K562 (cell line): Measurements from ENCODE around the gene OST4. TPM values are rescaled to one million over a fixed set of nuclear protein-coding genes. Genes with fewer than 3 reads are reported as not detected.
A peak's percentile ranks its signal among the peaks of the same experiment; 100 is the strongest.

Source experiments
- ATF1 ChIP-seq, 2 experiments: fragments of 450-650 bp in 1 of 2; IDR thresholded peaks; 2 replicates each; pipeline ENCODE4 v1.6.1; 2016; ENCODE audit warnings: missing compliant biosample characterization in 1 of 2, missing genetic modification characterization in 1 of 2
- BDP1 ChIP-seq: IDR thresholded peaks from 3 replicates; pipeline ENCODE4 v1.6.1; 2011; ENCODE audit not compliant: insufficient read length, insufficient read depth
- CHD1 ChIP-seq: fragments of 200-600 bp; sonication (generic); IDR thresholded peaks from one replicate; pipeline ENCODE4 v1.6.1; 2012; ENCODE audit warnings: mild to moderate bottlenecking, moderate library complexity, low read length, inconsistent platforms
- EP400 ChIP-seq: fragments of 450-650 bp; IDR thresholded peaks from 2 replicates; pipeline ENCODE4 v1.6.1; 2017; ENCODE audit warnings: antibody characterized with exemption, mild to moderate bottlenecking, moderate library complexity
- FOSL1 ChIP-seq: fragments of 200-800 bp; sonication (Bioruptor generic); conservative IDR thresholded peaks from 2 replicates; pipeline ENCODE4 v1.6.1; 2016; ENCODE audit warnings: missing genetic modification characterization, missing compliant biosample characterization
- GATAD2B ChIP-seq: fragments of 450-650 bp; IDR thresholded peaks from 2 replicates; pipeline ENCODE4 v1.6.1; 2017; ENCODE audit warnings: mild to moderate bottlenecking, borderline replicate concordance
- IRF2 ChIP-seq: sonication (generic); formaldehyde crosslinking; IDR thresholded peaks from 2 replicates; pipeline ENCODE4 v1.8.1; 2022; ENCODE audit warnings: mild to moderate bottlenecking, missing genetic modification reagents
- KLF13 ChIP-seq: fragments of 450-650 bp; IDR thresholded peaks from 2 replicates; pipeline ENCODE4 v1.6.1; 2016; ENCODE audit warnings: missing genetic modification characterization, low read depth, mild to moderate bottlenecking, missing compliant biosample characterization, moderate library complexity, borderline replicate concordance
- MYBL2 ChIP-seq, 2 experiments: fragments of 450-650 bp in 1 of 2; sonication (generic) in 1 of 2; formaldehyde crosslinking in 1 of 2; IDR thresholded peaks; 2 replicates each; pipeline versions ENCODE4 v1.6.1 to v1.8.1; 2017 to 2022; ENCODE audit warnings: borderline replicate concordance in 1 of 2, inconsistent platforms in 1 of 2, low read depth in 1 of 2, mild to moderate bottlenecking in 1 of 2, missing genetic modification reagents in 1 of 2, moderate library complexity in 1 of 2
- PYGO2 ChIP-seq: fragments of 450-650 bp; IDR thresholded peaks from 2 replicates; pipeline ENCODE4 v1.6.1; 2016; ENCODE audit warnings: mild to moderate bottlenecking, missing genetic modification characterization, moderate library complexity, missing compliant biosample characterization
- RHOXF2B ChIP-seq: fragments of 250-450 bp; sonication (Bioruptor Pico); conservative IDR thresholded peaks from 2 replicates; pipeline ENCODE4 v1.5.1; 2021
- RNF2 ChIP-seq: sonication (generic); IDR thresholded peaks from 2 replicates; pipeline ENCODE4 v1.6.1; 2016
- SMARCA5 ChIP-seq: fragments of 450-650 bp; IDR thresholded peaks from 2 replicates; pipeline ENCODE4 v1.6.1; 2016
- SMARCB1 ChIP-seq: IDR thresholded peaks from 2 replicates; pipeline ENCODE4 v1.6.1; 2011; ENCODE audit warnings: improper control_type of control experiment, low read depth; ENCODE audit not compliant: insufficient read length
- SMARCE1 ChIP-seq: fragments of 450-650 bp; IDR thresholded peaks from 2 replicates; pipeline ENCODE4 v1.7.1; 2016; ENCODE audit warnings: mild to moderate bottlenecking
- STAT5B ChIP-seq: fragments of 250-450 bp; sonication (Bioruptor Pico); IDR thresholded peaks from 2 replicates; pipeline ENCODE4 v1.8.0; 2021; ENCODE audit warnings: mild to moderate bottlenecking, inconsistent platforms
- TAL1 ChIP-seq: fragments of 450-650 bp; IDR thresholded peaks from 2 replicates; pipeline ENCODE4 v1.6.1; 2016; ENCODE audit warnings: mild to moderate bottlenecking
- TEAD2 ChIP-seq: fragments of 450-650 bp; IDR thresholded peaks from 2 replicates; pipeline ENCODE4 v1.6.1; 2016; ENCODE audit warnings: missing genetic modification characterization, control low read depth, missing compliant biosample characterization
- ZNF274 ChIP-seq: IDR thresholded peaks from 2 replicates; pipeline ENCODE4 v1.6.1; 2011; ENCODE audit warnings: low read depth, mild to moderate bottlenecking, low read length, moderate library complexity, borderline replicate concordance
- ZNF282 ChIP-seq: sonication (generic); formaldehyde crosslinking; IDR thresholded peaks from 2 replicates; pipeline ENCODE4 v1.8.1; 2023; ENCODE audit warnings: missing genetic modification reagents
- ZNF639 ChIP-seq, 2 experiments: fragments of 200-800 bp in 1 of 2; sonication (Bioruptor generic) in 1 of 2; sonication (generic) in 1 of 2; formaldehyde crosslinking in 1 of 2; IDR thresholded peaks in 1 of 2; conservative IDR thresholded peaks in 1 of 2; 2 replicates each; pipeline versions ENCODE4 v1.5.0 to v1.6.1; 2016 to 2020; ENCODE audit warnings: missing compliant biosample characterization in 1 of 2, missing genetic modification characterization in 1 of 2, missing genetic modification reagents in 1 of 2
- ZNF766 ChIP-seq: fragments of 200-800 bp; sonication (Bioruptor generic); conservative IDR thresholded peaks from 2 replicates; pipeline ENCODE4 v1.6.1; 2016; ENCODE audit warnings: missing genetic modification characterization, missing compliant biosample characterization
- polyA plus RNA-seq, 8 experiments: library from polyadenylated mRNA; depleted of rRNA in 4 of 8; stranded (reverse) in 5 of 8; unstranded in 3 of 8; fragments of >200 nt; fragmentation: Nextera tagmentation in 2 of 8; fragmentation: Illumina TruSeq in 1 of 8; extraction: Ambion mirVana in 2 of 8; extraction: Trizol in 1 of 8; gene quantifications; 2 replicates each; pipeline versions ENCODE4 v1.2.1 to v1.2.3, GENCODE V29; 2011 to 2014; ENCODE audit warnings: inconsistent platforms in 1 of 8, missing spikeins in 1 of 8
- total RNA-seq, 7 experiments: library from RNA; depleted of rRNA in 6 of 7; stranded (reverse); fragments of >200 nt in 6 of 7; fragmentation: Illumina TruSeq in 2 of 7; extraction: Trizol in 2 of 7; gene quantifications; 2 replicates each; pipeline versions ENCODE4 v1.2.1 to v1.2.3, GENCODE V29; 2011 to 2021; ENCODE audit warnings: low replicate concordance in 1 of 7
- TF ChIP-seq, protein P1 (sequence below): fragments of 450-650 bp; formaldehyde crosslinking; IDR thresholded peaks from 2 replicates; pipeline ENCODE4 v1.4.0; 2022; ENCODE audit warnings: mild to moderate bottlenecking, moderate library complexity
- TF ChIP-seq, protein P2 (sequence below), 2 experiments: IDR thresholded peaks; 2 replicates each; pipeline ENCODE4 v1.6.1; 2011; ENCODE audit warnings: borderline replicate concordance in 1 of 2, control low read depth in 1 of 2, low read depth in 1 of 2, low read length in 1 of 2, mild to moderate bottlenecking in 1 of 2, mixed read lengths in 1 of 2, moderate library complexity in 1 of 2; ENCODE audit not compliant: insufficient read depth in 1 of 2, insufficient read length in 1 of 2, poor library complexity in 1 of 2, severe bottlenecking in 1 of 2; ENCODE audit errors: extremely low read depth in 1 of 2

OST4 gene
- total and polyA plus RNA-seq, 9 of the 15 experiments (the other 6 are each of a cell fraction or from before 2014, with no cell fraction given): 186 to 1,155 (median 355) TPM

GRCh38 chr2:27050996-27051901, 20.2 kb downstream of the OST4 start, which contains the start of gene AGBL5 (continued):
- peak in 1 of 2 experiments; percentile 84; a peak in 2 of 4 replicates for TF ChIP-seq ZNF639 (CRISPR knock-in tag; conservative IDR thresholded peaks at IDR 0.05 in 1 of 2, IDR thresholded peaks at IDR 0.05 in 1 of 2)
- TF ChIP-seq MYBL2 (IDR thresholded peaks at IDR 0.05; ENCODE audit: low read depth): peak; percentile 73
- TF ChIP-seq MYBL2 (CRISPR knock-in tag; IDR thresholded peaks at IDR 0.05; ENCODE audit: borderline replicate concordance): no peak
- no peak for TF ChIP-seq ATF1 (CRISPR knock-in tag; IDR thresholded peaks at IDR 0.05)
- peak; percentile 91 for TF ChIP-seq ATF1 (tag; IDR thresholded peaks at IDR 0.05)
- TF ChIP-seq ZNF274: no peak
- no peak; the same call in 1 of the 2 replicates for TF ChIP-seq SMARCA5
- TF ChIP-seq, protein P1, sequence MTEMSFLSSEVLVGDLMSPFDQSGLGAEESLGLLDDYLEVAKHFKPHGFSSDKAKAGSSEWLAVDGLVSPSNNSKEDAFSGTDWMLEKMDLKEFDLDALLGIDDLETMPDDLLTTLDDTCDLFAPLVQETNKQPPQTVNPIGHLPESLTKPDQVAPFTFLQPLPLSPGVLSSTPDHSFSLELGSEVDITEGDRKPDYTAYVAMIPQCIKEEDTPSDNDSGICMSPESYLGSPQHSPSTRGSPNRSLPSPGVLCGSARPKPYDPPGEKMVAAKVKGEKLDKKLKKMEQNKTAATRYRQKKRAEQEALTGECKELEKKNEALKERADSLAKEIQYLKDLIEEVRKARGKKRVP (CRISPR knock-in tag): no peak
- TF ChIP-seq PYGO2 (tag): no peak
- TF ChIP-seq GATAD2B: no peak
- peak; percentile 67 for TF ChIP-seq FOSL1 (tag)
- TF ChIP-seq BDP1: peak; percentile 97
- peak; percentile 90 for TF ChIP-seq EP400
- TF ChIP-seq STAT5B: no peak
- 0 out of 2 replicates have a peak, but pooled peaks have one; percentile 27 for TF ChIP-seq RHOXF2B (CRISPR knock-in tag)
- 0 out of 2 replicates have a peak, but pooled peaks have one; percentile 8 for TF ChIP-seq TAL1
- no peak for TF ChIP-seq TEAD2 (tag)
- TF ChIP-seq ZNF282: no peak
- TF ChIP-seq KLF13 (tag): peak; percentile 42
- TF ChIP-seq CHD1: peak; percentile 92
- TF ChIP-seq ZNF766: peak; percentile 80; the same call in 1 of the 2 replicates
- TF ChIP-seq SMARCB1: no peak
- peak; percentile 88 for TF ChIP-seq RNF2
- TF ChIP-seq, protein P2, sequence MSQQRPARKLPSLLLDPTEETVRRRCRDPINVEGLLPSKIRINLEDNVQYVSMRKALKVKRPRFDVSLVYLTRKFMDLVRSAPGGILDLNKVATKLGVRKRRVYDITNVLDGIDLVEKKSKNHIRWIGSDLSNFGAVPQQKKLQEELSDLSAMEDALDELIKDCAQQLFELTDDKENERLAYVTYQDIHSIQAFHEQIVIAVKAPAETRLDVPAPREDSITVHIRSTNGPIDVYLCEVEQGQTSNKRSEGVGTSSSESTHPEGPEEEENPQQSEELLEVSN (IDR thresholded peaks at IDR 0.05; ENCODE audit: borderline replicate concordance in 1 of 2, extremely low read depth in 1 of 2, insufficient read depth in 1 of 2, insufficient read length in 1 of 2, low read depth in 1 of 2, low read length in 1 of 2, poor library complexity in 1 of 2, severe bottlenecking in 1 of 2): peak; percentile 96 to 97
- no peak for TF ChIP-seq IRF2
- no peak for TF ChIP-seq SMARCE1
